ENCODE measurements around the gene XPR1. TPM values are rescaled to one million over a fixed set of nuclear protein-coding genes. Genes with fewer than 3 reads are reported as not detected.

Gene XPR1
- total RNA-seq, 5 donors from 2014 or later (not counting 1 experiment from before 2014, with no cell fraction given), result 13.0 to 16.2 (median 14.7) TPM

DNA sequence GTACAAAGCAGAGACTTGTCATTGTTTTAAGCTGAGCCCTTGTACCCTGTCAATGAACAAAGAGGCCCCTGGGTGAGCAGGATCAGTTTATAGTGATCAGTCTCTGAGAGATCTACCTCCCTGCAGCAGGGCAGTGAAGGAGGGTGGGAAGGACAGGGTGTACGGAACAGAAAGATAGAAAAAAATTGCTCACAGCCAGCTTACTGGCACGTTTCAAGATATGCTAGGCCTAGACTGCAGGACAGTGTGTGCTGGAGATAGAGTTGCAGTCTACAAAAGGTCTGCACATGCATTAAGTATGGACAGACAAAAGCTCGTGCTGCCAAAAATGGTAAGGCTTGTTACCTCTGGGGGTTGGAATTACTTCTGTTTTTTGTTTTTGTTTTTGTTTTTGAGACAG lies 38.4 kb upstream of the XPR1 start:
- Histone ChIP-seq H3K27me3 (replicated peaks in 1 of 2; ENCODE audit: control insufficient read depth in 2 of 2, extremely low read depth in 1 of 2, insufficient read depth in 2 of 2, low read length in 1 of 2) (no peaks in the 10 kb centered on the region), H3K36me3 (ENCODE audit: control insufficient read depth in 2 of 2, extremely low read depth in 1 of 2, insufficient read depth in 1 of 2, low read length in 1 of 2) (no peaks in the 10 kb centered on the region), H3K4me1 (ENCODE audit: control insufficient read depth in 1 of 2, extremely low read depth in 1 of 2, insufficient read depth in 2 of 2, low read length in 2 of 2) (no peaks in the 10 kb centered on the region), H3K9me3 (no peaks in the 10 kb centered on the region), H3K27ac (ENCODE audit: low read length) (no peak overlapping the region), H3K4me3 (ENCODE audit: control insufficient read depth in 1 of 2, extremely low read depth in 1 of 2, low read length in 1 of 2) (no peak overlapping the region)
- POLR2A ChIA-PET, result no interaction called here
- Mint-ChIP-seq H3K4me1 (no peaks in the 10 kb centered on the region), H3K36me3 (no peaks in the 10 kb centered on the region), H3K9me3 (peaks cover 0 to under 1% (median 0%) of the 10 kb centered on the region in 3 donors), H3K4me3 (no peak overlapping the region), H3K27ac (no peak overlapping the region), H3K27me3 (peaks cover 0 to 8% of the 10 kb centered on the region in 2 donors)
- DNase-seq (no peak), ATAC-seq (replicated peaks in 1 of 4) (no peak)
- CTCF ChIA-PET, result no interaction called here
- 70% methylated on average over 3 of the region's 3 CpGs for WGBS (ENCODE audit: insufficient coverage)

DNA sequence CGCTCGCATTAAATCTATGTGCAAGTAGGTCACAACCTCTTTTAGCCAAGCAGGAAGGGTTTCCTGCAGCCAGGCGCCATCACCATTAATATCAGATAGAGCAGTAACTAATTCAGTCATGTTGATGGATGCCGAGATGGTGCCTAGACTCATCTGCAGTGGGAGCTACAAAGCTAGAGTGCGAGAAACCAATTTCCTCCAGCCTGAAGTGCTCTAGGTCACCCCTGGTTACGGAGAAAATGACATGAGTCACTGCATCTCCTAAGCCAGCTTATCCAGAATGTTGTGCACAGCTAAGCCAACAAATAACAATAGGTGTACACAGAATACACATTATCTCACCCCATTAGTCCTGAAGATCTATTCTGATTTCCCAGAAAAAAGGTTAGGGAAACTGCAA lies 37.1 kb upstream of the XPR1 start:
- Mint-ChIP-seq H3K4me3 (no peak overlapping the region), H3K27ac (no peak overlapping the region), H3K27me3 (peaks cover 0 to 8% of the 10 kb centered on the region in 2 donors), H3K36me3 (no peaks in the 10 kb centered on the region), H3K4me1 (no peaks in the 10 kb centered on the region), H3K9me3 (no peaks in the 10 kb centered on the region)
- no peaks in the 10 kb centered on the region for H3K36me3 ChIP-seq (ENCODE audit: control insufficient read depth in 2 of 2, extremely low read depth in 1 of 2, insufficient read depth in 1 of 2, low read length in 1 of 2)
- ChIA-PET CTCF (no interaction called here), POLR2A (no interaction called here)
- WGBS (ENCODE audit: insufficient coverage), result 89% methylated on average over 1 of the region's 6 CpGs
- no peak for DNase-seq
- ATAC-seq (replicated peaks in 1 of 4), result no peak
- H3K9me3 ChIP-seq, result no peaks in the 10 kb centered on the region
- H3K4me3 ChIP-seq (ENCODE audit: control insufficient read depth in 1 of 2, extremely low read depth in 1 of 2, low read length in 1 of 2), result no peak overlapping the region
- H3K27ac ChIP-seq (ENCODE audit: low read length), result no peak overlapping the region
- H3K4me1 ChIP-seq (ENCODE audit: control insufficient read depth in 1 of 2, extremely low read depth in 1 of 2, insufficient read depth in 2 of 2, low read length in 2 of 2), result no peaks in the 10 kb centered on the region
- H3K27me3 ChIP-seq (replicated peaks in 1 of 2; ENCODE audit: control insufficient read depth in 2 of 2, extremely low read depth in 1 of 2, insufficient read depth in 2 of 2, low read length in 1 of 2), result no peaks in the 10 kb centered on the region

- H3K27me3 Mint-ChIP-seq, result peaks cover 0 to 8% of the 10 kb centered on the region in 2 donors
- no peak for DNase-seq
- Histone ChIP-seq H3K9me3 (no peaks in the 10 kb centered on the region), H3K27me3 (replicated peaks in 1 of 2; ENCODE audit: control insufficient read depth in 2 of 2, extremely low read depth in 1 of 2, insufficient read depth in 2 of 2, low read length in 1 of 2) (no peaks in the 10 kb centered on the region), H3K4me3 (ENCODE audit: control insufficient read depth in 1 of 2, extremely low read depth in 1 of 2, low read length in 1 of 2) (no peak overlapping the region), H3K36me3 (ENCODE audit: control insufficient read depth in 2 of 2, extremely low read depth in 1 of 2, insufficient read depth in 1 of 2, low read length in 1 of 2) (no peaks in the 10 kb centered on the region), H3K4me1 (ENCODE audit: control insufficient read depth in 1 of 2, extremely low read depth in 1 of 2, insufficient read depth in 2 of 2, low read length in 2 of 2) (no peaks in the 10 kb centered on the region), H3K27ac (ENCODE audit: low read length) (no peak overlapping the region)
- CTCF ChIA-PET, result interaction anchor here in 1 of 2 donors (0.7 kb wide), 2 partner anchors 216 to 248 kb away, joined by 3 to 4 read pairs; no protein-coding TSS in a partner anchor
- H3K4me3 Mint-ChIP-seq, result no peak overlapping the region
- no peak for ATAC-seq (replicated peaks in 1 of 4)
- no peaks in the 10 kb centered on the region for H3K36me3 Mint-ChIP-seq
- no peak overlapping the region for H3K27ac Mint-ChIP-seq
- no peaks in the 10 kb centered on the region for H3K4me1 Mint-ChIP-seq
- POLR2A ChIA-PET, result no interaction called here
- H3K9me3 Mint-ChIP-seq, result no peaks in the 10 kb centered on the region
- no CpG with 5 or more reads among the region's 2 CpGs for WGBS (ENCODE audit: insufficient coverage)
Observed at GRCh38 chr1:180595966-180596365, 35.9 kb upstream of the XPR1 start.

DNA sequence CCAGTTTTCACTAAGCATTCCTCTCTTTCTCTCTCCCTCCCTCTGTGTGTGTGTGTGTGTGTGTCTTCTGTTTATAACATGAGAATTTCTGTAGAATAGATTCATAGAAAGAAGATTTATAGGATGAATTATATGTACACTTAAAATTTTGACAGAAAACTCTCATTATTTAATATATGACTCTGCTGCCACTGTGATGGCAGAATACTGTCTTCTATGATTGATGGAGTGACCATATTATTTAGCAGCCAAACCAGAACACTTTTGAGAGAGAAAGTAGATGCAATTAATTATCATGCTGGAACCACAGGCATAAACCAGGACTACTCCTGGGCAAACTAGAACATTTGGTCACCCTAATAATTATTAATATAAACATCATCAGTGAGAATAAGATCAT lies 34.3 kb upstream of the XPR1 start:
- ChIA-PET CTCF (no interaction called here), POLR2A (no interaction called here)
- no peaks in the 10 kb centered on the region for H3K9me3 Mint-ChIP-seq
- no peaks in the 10 kb centered on the region for H3K4me1 Mint-ChIP-seq
- ATAC-seq (replicated peaks in 1 of 4) (no peak), DNase-seq (no peak)
- H3K4me1 ChIP-seq (ENCODE audit: control insufficient read depth in 1 of 2, extremely low read depth in 1 of 2, insufficient read depth in 2 of 2, low read length in 2 of 2), result no peaks in the 10 kb centered on the region
- no peak overlapping the region for H3K27ac Mint-ChIP-seq
- no peaks in the 10 kb centered on the region for H3K9me3 ChIP-seq
- H3K36me3 ChIP-seq (ENCODE audit: control insufficient read depth in 2 of 2, extremely low read depth in 1 of 2, insufficient read depth in 1 of 2, low read length in 1 of 2), result no peaks in the 10 kb centered on the region
- H3K36me3 Mint-ChIP-seq, result no peaks in the 10 kb centered on the region
- H3K27me3 ChIP-seq (replicated peaks in 1 of 2; ENCODE audit: control insufficient read depth in 2 of 2, extremely low read depth in 1 of 2, insufficient read depth in 2 of 2, low read length in 1 of 2), result no peaks in the 10 kb centered on the region
- H3K4me3 Mint-ChIP-seq, result no peak overlapping the region
- peaks cover 0 to 8% of the 10 kb centered on the region in 2 donors for H3K27me3 Mint-ChIP-seq
- H3K27ac ChIP-seq (ENCODE audit: low read length), result no peak overlapping the region
- no peak overlapping the region for H3K4me3 ChIP-seq (ENCODE audit: control insufficient read depth in 1 of 2, extremely low read depth in 1 of 2, low read length in 1 of 2)

DNA sequence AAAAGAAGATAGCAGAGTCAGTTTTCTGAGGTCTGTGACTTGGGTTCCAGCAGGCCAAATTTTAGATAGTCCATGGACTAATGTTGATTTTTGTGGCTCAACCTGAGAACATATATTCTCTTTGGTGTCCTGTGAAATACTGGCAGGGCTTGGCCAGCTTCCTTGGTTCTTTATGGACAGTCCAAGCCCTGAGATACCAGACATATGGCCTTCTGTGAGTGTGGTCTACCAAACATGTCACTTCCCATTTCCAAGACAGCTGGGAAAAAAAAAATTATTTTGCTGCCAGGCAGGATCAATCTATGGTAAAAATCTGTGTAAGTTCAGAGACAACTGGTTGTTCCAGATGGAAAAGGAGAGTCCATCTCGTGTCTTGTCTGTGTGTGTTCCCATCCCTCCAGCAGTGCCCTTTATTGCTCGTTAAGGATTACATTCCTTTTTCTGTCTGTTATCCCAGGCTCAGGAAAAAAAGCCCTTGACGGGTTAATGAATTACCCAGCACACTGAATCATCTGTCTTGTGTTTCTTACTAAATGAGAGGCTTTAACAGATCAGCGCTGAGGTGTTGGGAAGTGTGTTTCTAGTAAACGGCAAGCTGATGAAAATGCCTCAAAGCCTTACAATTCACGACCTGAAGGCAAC lies 33.4 kb upstream of the XPR1 start:
- Histone ChIP-seq H3K27me3 (replicated peaks in 1 of 2; ENCODE audit: control insufficient read depth in 2 of 2, extremely low read depth in 1 of 2, insufficient read depth in 2 of 2, low read length in 1 of 2) (no peaks in the 10 kb centered on the region), H3K9me3 (no peaks in the 10 kb centered on the region), H3K4me1 (ENCODE audit: control insufficient read depth in 1 of 2, extremely low read depth in 1 of 2, insufficient read depth in 2 of 2, low read length in 2 of 2) (no peaks in the 10 kb centered on the region), H3K4me3 (ENCODE audit: control insufficient read depth in 1 of 2, extremely low read depth in 1 of 2, low read length in 1 of 2) (no peak overlapping the region), H3K27ac (ENCODE audit: low read length) (no peak overlapping the region), H3K36me3 (ENCODE audit: control insufficient read depth in 2 of 2, extremely low read depth in 1 of 2, insufficient read depth in 1 of 2, low read length in 1 of 2) (no peaks in the 10 kb centered on the region)
- Mint-ChIP-seq H3K4me3 (no peak overlapping the region), H3K36me3 (no peaks in the 10 kb centered on the region), H3K4me1 (no peaks in the 10 kb centered on the region), H3K27me3 (peaks cover 0 to 8% of the 10 kb centered on the region in 2 donors), H3K27ac (no peak overlapping the region), H3K9me3 (no peaks in the 10 kb centered on the region)
- WGBS (ENCODE audit: insufficient coverage), result 90% methylated on average over 2 of the region's 6 CpGs
- ChIA-PET CTCF (no interaction called here), POLR2A (no interaction called here)
- DNase-seq (no peak), ATAC-seq (replicated peaks in 1 of 4) (no peak)

DNA sequence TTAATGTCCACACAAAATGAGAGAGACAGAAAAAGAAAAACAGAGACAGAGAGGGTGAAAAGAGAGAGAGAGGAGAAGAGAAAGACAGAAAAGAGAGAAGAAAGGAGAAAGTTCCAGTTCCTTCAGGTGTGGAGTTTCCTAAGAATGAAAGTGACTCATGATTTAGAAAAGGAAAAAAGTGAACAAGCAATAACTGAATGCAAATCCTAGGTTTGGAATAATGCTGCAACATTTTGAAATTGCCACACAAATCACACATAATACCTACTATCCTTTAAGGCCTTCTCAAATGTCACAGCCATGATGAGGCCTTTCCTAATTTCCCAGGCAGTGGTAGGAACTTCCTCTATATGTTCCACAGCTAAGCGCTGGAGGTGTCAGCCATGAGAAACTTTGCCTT lies 31.5 kb upstream of the XPR1 start:
- Mint-ChIP-seq H3K27me3 (peaks cover 0 to 5% of the 10 kb centered on the region in 2 donors), H3K27ac (no peak overlapping the region), H3K36me3 (no peaks in the 10 kb centered on the region), H3K9me3 (no peaks in the 10 kb centered on the region), H3K4me1 (no peaks in the 10 kb centered on the region), H3K4me3 (no peak overlapping the region)
- ChIA-PET POLR2A (no interaction called here), CTCF (no interaction called here)
- DNase-seq, result no peak
- H3K4me3 ChIP-seq (ENCODE audit: control insufficient read depth in 1 of 2, extremely low read depth in 1 of 2, low read length in 1 of 2), result no peak overlapping the region
- WGBS (ENCODE audit: insufficient coverage), result no CpG with 5 or more reads among the region's 1 CpG
- no peaks in the 10 kb centered on the region for H3K27me3 ChIP-seq (replicated peaks in 1 of 2; ENCODE audit: control insufficient read depth in 2 of 2, extremely low read depth in 1 of 2, insufficient read depth in 2 of 2, low read length in 1 of 2)
- no peak for ATAC-seq (replicated peaks in 1 of 4)
- no peak overlapping the region for H3K27ac ChIP-seq (ENCODE audit: low read length)
- H3K4me1 ChIP-seq (ENCODE audit: control insufficient read depth in 1 of 2, extremely low read depth in 1 of 2, insufficient read depth in 2 of 2, low read length in 2 of 2), result no peaks in the 10 kb centered on the region
- no peaks in the 10 kb centered on the region for H3K36me3 ChIP-seq (ENCODE audit: control insufficient read depth in 2 of 2, extremely low read depth in 1 of 2, insufficient read depth in 1 of 2, low read length in 1 of 2)
- H3K9me3 ChIP-seq, result no peaks in the 10 kb centered on the region

DNA sequence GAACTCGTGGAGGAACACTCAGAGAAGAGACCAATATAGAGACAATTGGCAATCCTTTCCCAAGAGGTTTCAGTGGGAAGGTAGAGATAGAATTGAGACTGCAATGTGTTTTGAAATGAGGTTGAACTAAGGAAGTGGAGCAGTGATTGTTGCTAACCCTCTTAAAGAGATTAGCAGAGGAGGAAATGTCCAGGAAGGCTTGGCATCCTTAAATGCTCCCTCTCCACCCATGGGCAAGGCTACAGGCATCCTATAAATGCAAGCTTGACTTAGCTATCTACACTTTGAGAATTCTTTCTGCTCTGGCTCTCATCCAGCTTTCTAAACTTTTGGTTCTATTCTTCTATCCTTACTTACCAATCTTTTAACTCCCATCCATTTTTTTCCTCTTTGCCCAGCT lies 30.3 kb upstream of the XPR1 start:
- Histone ChIP-seq H3K9me3 (no peaks in the 10 kb centered on the region), H3K27ac (ENCODE audit: low read length) (no peak overlapping the region), H3K27me3 (replicated peaks in 1 of 2; ENCODE audit: control insufficient read depth in 2 of 2, extremely low read depth in 1 of 2, insufficient read depth in 2 of 2, low read length in 1 of 2) (no peaks in the 10 kb centered on the region), H3K4me3 (ENCODE audit: control insufficient read depth in 1 of 2, extremely low read depth in 1 of 2, low read length in 1 of 2) (no peak overlapping the region), H3K4me1 (ENCODE audit: control insufficient read depth in 1 of 2, extremely low read depth in 1 of 2, insufficient read depth in 2 of 2, low read length in 2 of 2) (no peaks in the 10 kb centered on the region), H3K36me3 (ENCODE audit: control insufficient read depth in 2 of 2, extremely low read depth in 1 of 2, insufficient read depth in 1 of 2, low read length in 1 of 2) (no peaks in the 10 kb centered on the region)
- H3K27ac Mint-ChIP-seq, result no peak overlapping the region
- POLR2A ChIA-PET, result no interaction called here
- peaks cover 0 to 5% of the 10 kb centered on the region in 2 donors for H3K27me3 Mint-ChIP-seq
- WGBS (ENCODE audit: insufficient coverage), result 17% methylated on average over 1 of the region's 1 CpG
- H3K9me3 Mint-ChIP-seq, result no peaks in the 10 kb centered on the region
- H3K4me1 Mint-ChIP-seq, result no peaks in the 10 kb centered on the region
- H3K36me3 Mint-ChIP-seq, result no peaks in the 10 kb centered on the region
- no peak overlapping the region for H3K4me3 Mint-ChIP-seq
- CTCF ChIA-PET, result no interaction called here
- ATAC-seq (replicated peaks in 1 of 4) (no peak), DNase-seq (no peak)

Measured in T-cell (primary cell).